ENCODE measurements around the gene S100A9.

DNA sequence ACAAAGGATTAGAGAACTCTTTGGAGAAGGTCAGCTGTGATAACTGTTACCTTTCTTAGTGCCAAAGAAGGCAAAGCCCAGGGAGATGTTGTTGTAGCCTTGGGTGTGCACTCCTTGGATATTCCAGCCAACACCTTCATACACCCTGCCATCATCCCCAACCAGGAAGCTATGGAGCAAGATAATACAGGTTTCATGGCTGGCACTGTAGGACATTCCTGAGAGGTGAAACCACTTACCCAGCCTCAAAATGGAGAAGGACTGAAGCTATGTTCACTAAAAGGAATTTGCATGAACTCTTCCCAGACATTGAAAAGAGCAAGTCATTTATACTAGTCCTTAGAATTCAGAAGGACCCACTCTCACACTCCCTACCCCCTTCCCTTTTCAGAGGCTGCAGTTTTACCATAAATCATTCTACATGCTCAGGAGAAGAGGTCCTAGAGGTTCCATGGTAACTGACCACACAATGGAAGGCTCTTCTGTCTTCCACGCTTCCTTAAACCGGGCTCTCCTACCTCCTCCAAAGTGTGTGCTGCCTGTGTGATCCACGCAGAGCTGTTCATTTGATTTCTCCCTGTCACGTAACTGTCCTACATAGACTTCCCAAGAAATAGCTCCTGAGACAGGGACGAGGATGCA is 14.5 kb upstream of the S100A9 start:
- TF ChIP-seq EZH2 (IDR thresholded peaks at IDR 0.05; ENCODE audit: borderline replicate concordance, insufficient read depth, low read length, poor library complexity, severe bottlenecking) (no peak), EP300 (conservative IDR thresholded peaks at IDR 0.05; ENCODE audit: poor library complexity, severe bottlenecking) (no peak)

All from neural cell (in vitro differentiated cells).